Activated CD8-positive, alpha-beta T cell treated with anti-CD3 and anti-CD28 coated beads for 36 hours (primary cell): ENCODE data around the gene PSMD11. TPM values are rescaled to one million over a fixed set of nuclear protein-coding genes. Genes with fewer than 3 reads are reported as not detected.

Source experiments
- ATAC-seq: fragments of 200-7000 bp; cut with Tn5 transposase; one replicate; pipeline ENCODE4 v1.10.0; 2021; ENCODE audit warnings: mild to moderate bottlenecking, moderate library complexity
- CTCF ChIA-PET: fragments of 350-600 bp; sonication (Branson Sonifier 250); formaldehyde crosslinking; loops from one replicate; lab custom pipeline; 2021; ENCODE audit warnings: antibody characterized with exemption; lab: Charles Lee
- POLR2A ChIA-PET: fragments of 350-600 bp; sonication (Branson Sonifier 250); formaldehyde crosslinking; loops from one replicate; lab custom pipeline; 2021; ENCODE audit warnings: antibody characterized with exemption; lab: Charles Lee
- DNase-seq: peaks from one replicate; pipeline ENCODE4 v3.0.0-alpha.2; 2020
- H3K27ac Mint-ChIP-seq: one replicate; pipeline ENCODE4 v1.8.0; 2021; ENCODE audit warnings: mild to moderate bottlenecking, mixed read lengths
- H3K27me3 Mint-ChIP-seq: one replicate; pipeline ENCODE4 v1.8.0; 2021; ENCODE audit warnings: mixed read lengths
- H3K36me3 Mint-ChIP-seq: one replicate; pipeline ENCODE4 v1.8.0; 2021; ENCODE audit warnings: low read depth, mixed read lengths
- H3K4me1 Mint-ChIP-seq: one replicate; pipeline ENCODE4 v1.8.0; 2021; ENCODE audit warnings: low read depth, mixed read lengths
- H3K4me3 Mint-ChIP-seq: one replicate; pipeline ENCODE4 v1.8.0; 2021; ENCODE audit warnings: mild to moderate bottlenecking, moderate library complexity, mixed read lengths
- H3K9me3 Mint-ChIP-seq: one replicate; pipeline ENCODE4 v1.8.0; 2021; ENCODE audit warnings: mixed read lengths
- intact Hi-C: fragments of 100-400 bp; cut with micrococcal nuclease; formaldehyde crosslinking; loops from one replicate; pipeline ENCODE4 v1.10.0; 2022
- total RNA-seq, 2 experiments: library from RNA; stranded (reverse); gene quantifications; one replicate each; pipeline ENCODE4 v1.2.3, GENCODE V29; 2021
- TF ChIP-seq, protein P1 (sequence below): fragments of 200-600 bp; IDR thresholded peaks from one replicate; pipeline ENCODE4 v1.8.0; 2022; ENCODE audit warnings: antibody characterized with exemption, mild to moderate bottlenecking

The PSMD11 gene
- total RNA-seq, 2 experiments from 2014 or later, result 119 to 130 TPM

DNA sequence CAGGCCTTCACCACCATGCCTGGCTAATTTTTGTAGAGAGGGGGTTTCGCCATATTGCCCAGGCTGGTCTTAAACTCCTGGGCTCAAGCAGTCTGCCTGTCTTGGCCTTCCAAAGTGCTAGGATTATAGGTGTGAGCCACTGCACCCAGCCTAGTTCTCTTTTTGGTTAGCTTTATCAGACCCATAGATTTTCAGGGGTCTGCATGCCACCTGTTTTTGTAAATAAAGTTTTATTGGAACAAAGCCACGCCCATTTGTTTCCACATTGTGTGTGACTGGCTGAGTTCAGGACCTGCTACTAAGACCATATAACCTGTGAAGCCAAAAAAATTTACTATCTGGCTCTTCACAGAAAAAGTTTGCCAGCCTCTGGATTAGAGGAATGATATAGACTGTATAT is 7.6 kb downstream of the PSMD11 start:
- Mint-ChIP-seq H3K4me1 (peaks cover 26% of the 10 kb centered on the region), H3K27me3 (no peaks in the 10 kb centered on the region), H3K27ac (no peak overlapping the region), H3K4me3 (no peak overlapping the region), H3K36me3 (peaks cover 52% of the 10 kb centered on the region), H3K9me3 (no peaks in the 10 kb centered on the region)
- intact Hi-C loops, result no loop called here
- ChIA-PET CTCF (no interaction called here), POLR2A (no interaction called here)
- DNase-seq (no peak), ATAC-seq (no peak)
- TF ChIP-seq, protein P1, sequence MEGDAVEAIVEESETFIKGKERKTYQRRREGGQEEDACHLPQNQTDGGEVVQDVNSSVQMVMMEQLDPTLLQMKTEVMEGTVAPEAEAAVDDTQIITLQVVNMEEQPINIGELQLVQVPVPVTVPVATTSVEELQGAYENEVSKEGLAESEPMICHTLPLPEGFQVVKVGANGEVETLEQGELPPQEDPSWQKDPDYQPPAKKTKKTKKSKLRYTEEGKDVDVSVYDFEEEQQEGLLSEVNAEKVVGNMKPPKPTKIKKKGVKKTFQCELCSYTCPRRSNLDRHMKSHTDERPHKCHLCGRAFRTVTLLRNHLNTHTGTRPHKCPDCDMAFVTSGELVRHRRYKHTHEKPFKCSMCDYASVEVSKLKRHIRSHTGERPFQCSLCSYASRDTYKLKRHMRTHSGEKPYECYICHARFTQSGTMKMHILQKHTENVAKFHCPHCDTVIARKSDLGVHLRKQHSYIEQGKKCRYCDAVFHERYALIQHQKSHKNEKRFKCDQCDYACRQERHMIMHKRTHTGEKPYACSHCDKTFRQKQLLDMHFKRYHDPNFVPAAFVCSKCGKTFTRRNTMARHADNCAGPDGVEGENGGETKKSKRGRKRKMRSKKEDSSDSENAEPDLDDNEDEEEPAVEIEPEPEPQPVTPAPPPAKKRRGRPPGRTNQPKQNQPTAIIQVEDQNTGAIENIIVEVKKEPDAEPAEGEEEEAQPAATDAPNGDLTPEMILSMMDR, result no peak

DNA sequence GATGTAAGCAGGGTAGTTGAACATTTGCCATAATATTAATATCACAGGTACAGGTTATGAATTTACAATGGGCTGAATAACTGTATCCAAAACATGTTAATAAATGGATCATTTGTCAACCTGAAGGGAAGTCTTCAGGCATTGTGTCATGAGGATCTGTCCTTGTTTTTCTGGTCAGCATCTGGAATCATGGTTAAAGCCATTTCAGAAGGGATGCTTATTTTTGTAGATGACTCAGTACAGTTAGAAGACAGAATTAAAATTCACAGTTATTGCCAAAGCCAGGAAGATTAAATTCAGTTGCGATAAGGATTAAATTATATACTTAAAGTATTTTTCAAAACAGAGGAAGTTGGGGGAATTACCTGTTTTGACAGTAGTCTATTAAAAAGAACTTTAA is 8.0 kb downstream of the PSMD11 start:
- H3K9me3 Mint-ChIP-seq, result no peaks in the 10 kb centered on the region
- H3K4me1 Mint-ChIP-seq, result peaks cover 24% of the 10 kb centered on the region

DNA sequence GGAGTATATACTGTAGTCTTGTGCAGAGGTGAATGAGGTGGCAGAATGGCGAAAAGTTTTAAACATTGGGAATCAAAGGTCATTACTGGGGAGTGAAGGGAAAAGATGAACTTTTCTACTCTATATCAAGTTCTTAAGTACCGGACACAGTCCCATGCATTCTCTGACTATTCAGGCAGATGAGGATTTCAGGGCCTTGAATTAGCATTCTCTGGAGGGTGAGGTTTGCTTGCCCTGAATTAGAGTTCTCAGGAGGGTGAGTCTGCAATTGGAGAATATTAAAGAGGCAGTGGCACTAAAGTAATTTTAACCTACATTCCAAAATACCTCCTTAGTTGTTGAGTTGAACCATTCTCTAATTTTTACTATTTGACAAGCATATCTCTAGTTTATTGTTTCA is 9.1 kb downstream of the PSMD11 start:
- ATAC-seq, result no peak
- Mint-ChIP-seq H3K4me3 (no peak overlapping the region), H3K27me3 (no peaks in the 10 kb centered on the region), H3K4me1 (peaks cover 30% of the 10 kb centered on the region), H3K36me3 (peaks cover 59% of the 10 kb centered on the region), H3K9me3 (no peaks in the 10 kb centered on the region), H3K27ac (peak overlapping the region; percentile 0)
- ChIA-PET POLR2A (interaction anchor here (2.7 kb wide), 1 partner anchor 9 kb away, joined by 13 read pairs; the partner anchor contains the start of gene PSMD11), CTCF (interaction anchor here (2.2 to 2.3 kb wide), 2 partner anchors 9 kb away, joined by 8 to 11 read pairs; partner anchors contain the start of gene PSMD11)
- intact Hi-C loops, result no loop called here
- TF ChIP-seq, protein P1, result no peak
- DNase-seq, result no peak

More for the DNA sequence above, 8.0 kb downstream of the PSMD11 start:
- ATAC-seq (no peak), DNase-seq (no peak)
- CTCF ChIA-PET, result interaction anchor here (2.2 to 2.3 kb wide), 2 partner anchors 8 to 10 kb away, joined by 8 to 11 read pairs; partner anchors contain the start of gene PSMD11
- peaks cover 52% of the 10 kb centered on the region for H3K36me3 Mint-ChIP-seq
- no peak overlapping the region for H3K4me3 Mint-ChIP-seq
- POLR2A ChIA-PET, result no interaction called here
- TF ChIP-seq, protein P1, result no peak
- intact Hi-C loops, result no loop called here
- H3K27me3 Mint-ChIP-seq, result no peaks in the 10 kb centered on the region
- H3K27ac Mint-ChIP-seq, result no peak overlapping the region

DNA sequence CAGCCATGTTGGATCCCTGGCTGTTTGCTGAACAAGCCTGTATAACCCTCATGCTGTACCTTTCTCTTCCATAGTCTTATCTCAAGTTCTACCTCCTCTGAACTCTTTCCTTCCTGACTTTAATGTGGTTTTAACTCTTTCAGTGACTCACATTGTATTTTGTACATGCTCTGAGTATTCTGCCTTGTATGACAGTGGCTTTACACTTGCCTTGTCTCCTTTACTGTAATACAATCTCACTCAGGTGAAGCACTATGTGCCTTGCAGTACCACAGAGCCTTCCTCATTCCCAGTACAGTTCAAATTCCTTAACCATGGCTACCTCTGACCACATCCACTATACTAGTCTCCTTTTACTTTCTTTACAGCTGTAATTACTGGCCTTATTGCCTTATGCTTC is 14.1 kb downstream of the PSMD11 start:
- TF ChIP-seq, protein P1, result no peak
- peak overlapping the region; percentile 62 for H3K27ac Mint-ChIP-seq
- ChIA-PET POLR2A (interaction anchor here (1.5 kb wide), 1 partner anchor 14 kb away, joined by 4 read pairs; no protein-coding TSS in a partner anchor), CTCF (interaction anchor here (1.1 to 1.9 kb wide), 2 partner anchors 12 to 13 kb away, joined by 4 to 5 read pairs; partner anchors contain the start of gene PSMD11)
- no peaks in the 10 kb centered on the region for H3K9me3 Mint-ChIP-seq
- ATAC-seq (peak; percentile 86), DNase-seq (no peak)
- intact Hi-C loops, result no loop called here
- peaks cover 39% of the 10 kb centered on the region for H3K4me1 Mint-ChIP-seq
- H3K27me3 Mint-ChIP-seq, result no peaks in the 10 kb centered on the region
- H3K36me3 Mint-ChIP-seq, result peaks cover 67% of the 10 kb centered on the region
- no peak overlapping the region for H3K4me3 Mint-ChIP-seq

DNA sequence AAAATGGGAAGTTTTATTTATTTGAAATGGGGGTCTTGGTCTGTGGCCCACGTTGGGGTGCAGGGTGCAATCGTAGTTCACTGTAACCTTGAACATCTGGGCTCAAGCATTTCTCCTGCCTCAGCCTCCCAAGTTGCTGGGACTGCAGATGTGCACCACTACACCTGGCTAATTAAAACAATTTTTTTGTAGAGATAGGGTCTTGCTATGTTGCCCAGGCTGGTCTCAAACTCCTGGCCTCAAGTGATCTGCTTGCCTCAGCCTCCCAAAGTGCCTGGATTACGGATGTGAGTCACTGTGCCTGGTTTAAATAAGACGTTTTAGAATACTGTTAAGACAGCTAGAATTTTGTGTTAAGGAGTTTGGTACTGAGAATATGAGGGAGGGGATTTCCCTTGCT is 15.7 kb downstream of the PSMD11 start:
- POLR2A ChIA-PET, result no interaction called here
- Mint-ChIP-seq H3K4me3 (no peak overlapping the region), H3K27me3 (no peaks in the 10 kb centered on the region), H3K36me3 (peaks cover 66% of the 10 kb centered on the region), H3K4me1 (peaks cover 39% of the 10 kb centered on the region), H3K27ac (peak overlapping the region; percentile 52), H3K9me3 (no peaks in the 10 kb centered on the region)
- ATAC-seq (no peak), DNase-seq (no peak)
- CTCF ChIA-PET, result interaction anchor here (0.6 to 5.6 kb wide), 4 partner anchors 9 to 418 kb away, joined by 3 to 164 read pairs (median 4); partner anchors contain the start of gene PSMD11
- intact Hi-C loops, result no loop called here
- TF ChIP-seq, protein P1, result no peak
